ENCODE measurements around the gene RNF112.

Gene RNF112, protein sequence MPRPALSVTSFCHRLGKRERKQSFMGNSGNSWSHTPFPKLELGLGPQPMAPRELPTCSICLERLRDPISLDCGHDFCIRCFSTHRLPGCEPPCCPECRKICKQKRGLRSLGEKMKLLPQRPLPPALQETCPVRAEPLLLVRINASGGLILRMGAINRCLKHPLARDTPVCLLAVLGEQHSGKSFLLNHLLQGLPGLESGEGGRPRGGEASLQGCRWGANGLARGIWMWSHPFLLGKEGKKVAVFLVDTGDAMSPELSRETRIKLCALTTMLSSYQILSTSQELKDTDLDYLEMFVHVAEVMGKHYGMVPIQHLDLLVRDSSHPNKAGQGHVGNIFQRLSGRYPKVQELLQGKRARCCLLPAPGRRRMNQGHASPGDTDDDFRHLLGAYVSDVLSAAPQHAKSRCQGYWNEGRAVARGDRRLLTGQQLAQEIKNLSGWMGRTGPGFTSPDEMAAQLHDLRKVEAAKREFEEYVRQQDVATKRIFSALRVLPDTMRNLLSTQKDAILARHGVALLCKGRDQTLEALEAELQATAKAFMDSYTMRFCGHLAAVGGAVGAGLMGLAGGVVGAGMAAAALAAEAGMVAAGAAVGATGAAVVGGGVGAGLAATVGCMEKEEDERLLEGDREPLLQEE

DNA sequence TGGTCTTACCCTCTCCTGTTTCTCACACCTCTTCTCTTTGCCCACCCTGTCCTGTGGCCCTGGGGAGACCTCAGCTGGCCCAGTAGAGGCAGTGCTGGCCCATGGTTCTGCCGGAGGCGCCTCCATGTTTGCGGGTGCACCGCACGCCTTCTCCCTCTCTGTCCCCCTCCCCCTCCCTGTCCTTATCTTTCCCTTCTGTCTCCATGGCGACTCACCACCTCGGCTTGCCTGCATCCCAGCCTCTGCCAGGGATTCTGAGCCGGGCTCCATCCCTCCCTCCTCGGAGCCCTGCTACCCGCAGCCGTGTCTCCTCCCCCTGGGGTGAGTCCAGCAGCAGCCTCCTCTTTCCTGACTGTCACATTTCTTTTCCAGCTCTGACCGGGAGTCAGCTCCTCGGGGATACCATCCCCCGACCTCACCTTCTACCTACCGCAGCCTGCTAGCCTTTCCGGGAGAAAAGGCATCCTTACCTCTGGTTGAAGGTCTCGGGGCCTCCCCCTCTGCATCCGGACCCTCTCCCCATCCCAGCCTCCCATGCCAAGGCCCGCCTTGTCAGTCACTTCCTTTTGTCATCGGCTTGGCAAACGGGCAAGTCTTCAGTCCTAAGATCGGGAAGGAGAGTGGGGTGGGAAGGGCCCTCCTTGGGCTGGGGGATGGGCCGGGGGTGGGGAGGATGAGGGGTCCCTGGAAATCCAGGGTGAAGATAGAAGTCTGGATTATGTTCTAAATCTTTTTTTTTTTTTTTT is at the start of gene RNF112:
RNF112 (plus strand) TSS at position 358 of the 746 bp plus-strand sequence; CDS start at position 535, 177 bp downstream.
- no peak for DNase-seq

DNA sequence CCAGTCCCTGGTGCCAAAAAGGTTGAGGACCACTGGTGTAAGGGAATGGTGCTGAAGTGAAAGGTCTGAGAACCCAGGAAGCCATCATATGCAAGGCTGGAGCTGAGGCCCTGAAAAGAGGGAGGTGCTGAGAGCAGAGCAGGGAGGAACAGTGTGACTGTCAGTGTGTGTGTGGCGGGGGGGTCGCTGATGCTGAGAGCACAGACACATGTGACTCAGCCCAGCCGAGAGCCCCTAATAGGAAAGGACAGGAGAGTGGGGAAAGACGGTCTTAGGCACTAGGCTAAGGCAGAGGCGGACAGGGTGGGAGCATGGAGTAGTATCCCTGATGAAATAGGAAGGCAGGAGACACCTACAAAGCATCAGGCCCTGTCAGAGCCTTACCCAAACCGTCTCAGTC is 49.7 kb upstream of the RNF112 start:
- no peak for DNase-seq

DNA sequence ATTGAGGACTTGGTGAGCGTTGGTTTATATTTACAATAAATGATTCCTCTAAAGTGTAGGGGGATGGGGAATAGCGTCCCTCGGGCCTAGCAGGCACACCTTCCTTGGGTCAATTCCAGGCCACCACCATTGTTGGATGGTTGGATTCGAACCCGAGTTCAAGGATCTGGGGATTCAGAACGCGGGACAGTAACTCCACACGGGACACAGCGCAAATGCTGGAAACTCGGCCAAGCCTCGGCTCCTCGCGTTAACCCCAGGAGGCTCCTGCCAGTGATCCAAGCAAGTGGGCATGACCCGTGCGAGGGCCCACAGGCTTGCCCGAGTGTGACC is 49.1 kb upstream of the RNF112 start:
- no peak for DNase-seq

DNA sequence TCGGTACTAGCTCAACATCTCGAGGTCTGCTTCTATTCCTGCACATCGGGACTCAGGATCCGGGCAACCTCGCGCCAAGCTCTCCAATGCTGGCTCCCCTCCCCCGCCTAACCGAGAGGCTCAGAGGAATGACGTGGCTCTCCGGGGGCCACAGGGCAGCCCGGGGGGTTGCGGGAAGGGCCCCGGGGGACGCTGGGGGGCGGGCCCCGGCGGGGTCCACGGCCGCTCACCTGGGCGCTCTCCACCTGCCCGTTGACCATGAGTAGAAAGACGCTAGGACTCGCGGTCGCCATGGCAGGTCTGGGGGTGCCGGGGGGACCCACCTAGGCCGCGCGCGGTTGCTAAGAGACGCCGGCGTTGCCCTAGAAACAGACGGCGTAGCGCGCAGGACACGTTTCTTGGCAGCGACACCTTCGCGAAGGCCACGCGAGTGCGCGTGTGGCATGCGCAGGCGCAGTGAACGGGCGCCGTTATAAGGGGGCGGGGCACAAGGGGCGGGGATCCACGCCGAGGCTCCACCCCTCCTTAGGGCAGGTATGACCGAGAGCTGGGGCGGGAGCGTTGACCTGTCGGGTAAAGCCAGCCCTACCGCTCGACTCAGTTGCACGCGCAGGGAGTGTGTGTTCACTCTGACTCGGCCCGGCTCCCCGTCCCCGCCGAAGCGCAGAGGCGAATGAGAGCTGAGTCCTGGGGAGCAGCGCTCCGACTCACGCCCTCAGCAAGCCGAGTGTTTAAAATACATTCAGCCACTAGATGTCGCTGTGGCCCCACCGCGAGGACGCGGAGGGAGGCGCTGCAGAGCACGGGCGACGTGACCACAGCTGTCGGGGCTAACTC is 48.5 kb upstream of the RNF112 start, which contains the start of gene B9D1:
B9D1 (minus strand) TSS at position 447 of the 837 bp plus-strand sequence; CDS start at position 293, 154 bp downstream.
- peak; percentile 94 for DNase-seq

DNA sequence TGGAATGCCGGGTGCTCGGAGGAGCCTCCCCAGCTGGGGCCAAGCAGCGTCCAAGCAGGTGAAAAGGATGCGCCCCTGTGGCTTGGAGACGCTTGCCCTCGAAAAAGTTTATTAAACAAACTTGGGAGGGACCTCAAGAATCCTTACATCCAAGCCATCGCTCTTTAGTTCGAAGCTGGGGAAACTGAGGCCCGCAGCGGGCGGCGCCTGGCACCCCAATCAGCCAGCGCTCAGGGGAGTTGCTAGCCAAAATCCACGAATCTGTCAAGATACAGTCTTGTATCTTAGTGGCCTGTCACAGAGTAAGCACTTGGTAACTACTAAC is 48.0 kb upstream of the RNF112 start:
- DNase-seq = no peak

DNA sequence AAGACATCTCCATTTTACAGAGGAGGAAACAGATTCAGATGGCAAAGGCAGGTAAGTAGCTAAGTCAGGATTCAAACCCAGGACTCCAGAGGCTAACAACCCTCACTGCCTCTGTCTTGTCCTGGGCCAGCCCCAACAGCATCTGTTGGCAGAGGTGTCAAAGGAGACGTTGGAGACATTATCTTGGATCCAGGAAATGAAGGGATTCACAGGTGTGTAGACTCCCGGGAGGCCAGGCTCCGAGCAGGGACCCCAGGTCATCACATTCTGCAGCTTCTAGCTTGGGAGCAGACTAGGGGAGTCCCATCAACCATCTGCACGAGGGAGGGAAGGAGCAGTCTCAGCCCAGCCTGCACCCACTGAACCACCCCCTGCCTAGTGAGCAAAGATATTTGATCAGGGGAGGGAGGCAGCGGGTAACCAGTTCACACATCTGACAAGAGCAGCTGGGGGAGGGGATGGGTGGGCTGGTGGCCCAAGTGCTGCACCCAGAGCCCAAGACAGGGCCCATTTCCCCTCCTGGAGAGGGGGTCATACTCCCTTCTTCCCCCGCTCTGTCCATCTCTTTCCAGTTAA is 47.5 kb upstream of the RNF112 start:
- no peak for DNase-seq

DNA sequence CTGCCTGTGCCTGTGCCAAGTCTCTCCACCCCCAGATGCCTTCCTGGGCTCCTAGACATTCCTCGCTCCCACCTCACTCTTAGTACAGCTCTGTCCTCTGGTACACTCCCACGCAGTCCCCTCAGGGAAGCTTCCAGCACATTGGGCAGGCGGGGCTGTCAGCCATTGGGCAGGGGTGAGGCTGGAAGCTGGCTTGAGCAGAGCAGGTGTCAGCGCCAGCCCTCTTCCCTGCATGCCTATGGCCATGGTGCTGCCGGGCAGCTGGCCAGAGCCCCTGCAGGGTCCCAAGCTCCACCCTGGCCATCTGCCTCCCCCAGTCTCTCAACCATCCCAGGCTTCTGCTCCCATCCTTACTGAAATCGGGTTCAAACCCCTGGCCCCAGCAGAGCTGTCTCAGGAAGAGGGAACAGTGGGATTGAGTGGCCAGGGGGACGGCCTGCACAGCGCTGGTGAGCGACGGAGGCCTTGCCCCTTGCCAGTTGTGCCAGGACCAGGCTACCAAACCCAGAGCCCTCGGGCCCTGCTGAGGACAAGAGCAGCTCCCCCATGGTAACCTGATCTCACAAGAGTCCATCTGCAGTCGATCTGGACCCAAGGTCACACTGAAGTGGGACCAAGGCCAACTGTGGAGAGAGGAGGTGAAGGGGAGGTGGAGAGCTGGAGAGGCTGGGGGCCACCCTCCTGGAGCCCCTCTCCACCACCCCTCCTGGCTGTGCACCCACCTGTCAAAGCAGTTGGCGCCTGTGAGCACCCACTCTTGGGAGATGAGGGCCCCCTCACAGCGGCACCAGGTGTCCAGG is 46.1 kb upstream of the RNF112 start:
- no peak for DNase-seq

DNA sequence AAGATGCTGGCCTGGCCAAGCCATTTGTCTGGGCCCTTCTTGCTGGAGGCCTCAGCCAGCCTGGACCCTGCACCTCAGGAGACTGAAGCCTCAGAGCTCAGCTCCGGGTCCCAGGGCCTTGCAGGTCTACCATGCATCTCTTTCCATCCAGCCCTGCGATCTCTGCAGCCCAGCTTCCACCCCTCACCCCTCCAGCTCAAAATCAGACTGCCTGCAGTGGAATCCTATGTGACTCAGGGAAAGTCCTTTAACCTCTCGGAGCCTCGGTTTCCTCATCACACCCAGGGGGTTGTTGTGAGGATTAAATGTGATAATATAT is 45.6 kb upstream of the RNF112 start:
- no peak for DNase-seq

DNA sequence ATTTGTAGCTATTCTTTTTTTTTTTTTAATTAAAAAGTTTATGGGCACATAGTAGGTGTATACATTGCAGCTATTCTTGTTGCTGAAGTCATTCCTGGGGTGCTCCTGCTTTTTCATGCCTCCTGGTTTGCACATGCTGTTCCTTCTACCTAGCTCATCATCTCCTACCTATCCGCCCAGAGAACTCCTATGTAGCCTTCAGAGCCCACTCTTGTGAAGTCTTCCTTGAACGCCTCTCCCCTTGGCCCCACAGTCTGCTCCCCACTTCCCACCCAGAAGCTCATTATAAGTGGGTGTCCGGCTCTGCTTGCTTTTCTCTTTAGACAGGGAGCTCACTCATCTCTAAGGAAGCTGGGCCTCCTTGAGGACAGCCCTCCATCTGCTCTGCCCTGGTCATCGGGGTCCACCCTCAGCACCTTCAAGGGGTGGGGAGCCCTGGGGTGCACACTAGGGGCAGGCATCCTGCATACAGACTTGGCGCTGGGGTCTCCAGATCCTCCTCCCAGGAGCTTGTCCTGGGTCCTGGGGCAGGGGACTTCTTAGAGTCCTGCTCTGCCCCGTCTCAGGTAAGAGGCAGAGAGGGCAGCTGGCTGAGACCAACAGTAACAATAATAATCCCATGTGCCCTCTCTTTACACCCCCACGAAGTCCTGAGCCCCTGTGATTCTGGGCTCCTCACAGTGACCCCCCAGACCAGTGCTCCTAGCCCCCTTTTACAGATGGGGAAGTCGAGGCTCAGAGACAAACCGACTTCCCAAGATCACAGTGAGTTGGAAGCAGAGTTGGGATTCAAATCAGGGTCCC is 45.0 kb upstream of the RNF112 start:
- DNase-seq = no peak

DNA sequence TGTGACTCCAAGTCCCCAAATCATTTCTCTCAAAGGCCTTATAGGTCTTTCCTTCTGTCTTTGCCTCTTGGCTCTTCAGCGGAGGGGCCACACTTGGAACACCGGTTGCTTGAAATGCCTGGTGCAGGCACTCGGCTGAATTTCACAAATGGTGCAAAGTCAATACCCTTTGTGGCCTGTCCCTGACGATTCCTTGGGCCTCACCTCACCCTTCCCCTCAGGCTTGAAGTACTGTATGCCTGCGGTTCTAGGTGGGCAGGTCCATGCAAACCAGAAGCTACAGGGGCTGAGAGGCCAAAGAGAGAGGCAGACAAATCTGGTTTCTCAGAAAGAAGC is 44.4 kb upstream of the RNF112 start:
- no peak for DNase-seq

DNA sequence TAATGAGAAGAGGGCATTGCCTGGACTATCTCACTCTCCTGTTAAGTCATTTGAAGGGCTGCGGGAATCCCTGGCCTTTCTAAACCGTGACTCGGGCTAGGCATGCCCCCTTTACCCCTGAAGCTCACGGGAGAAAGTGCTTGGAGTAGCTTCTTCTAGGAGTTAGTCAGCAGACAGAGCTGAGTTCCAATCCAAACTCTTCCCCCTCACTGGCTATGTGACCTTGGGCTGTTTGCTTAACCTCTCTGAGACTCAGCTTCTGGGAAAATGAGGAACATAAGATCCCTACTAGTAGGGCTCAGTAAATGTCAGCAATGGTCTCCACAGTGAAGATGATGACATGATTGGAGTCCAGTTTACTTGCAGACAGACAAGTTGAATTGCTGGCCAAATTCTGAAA is 42.8 kb upstream of the RNF112 start:
- peak; percentile 68 for DNase-seq

DNA sequence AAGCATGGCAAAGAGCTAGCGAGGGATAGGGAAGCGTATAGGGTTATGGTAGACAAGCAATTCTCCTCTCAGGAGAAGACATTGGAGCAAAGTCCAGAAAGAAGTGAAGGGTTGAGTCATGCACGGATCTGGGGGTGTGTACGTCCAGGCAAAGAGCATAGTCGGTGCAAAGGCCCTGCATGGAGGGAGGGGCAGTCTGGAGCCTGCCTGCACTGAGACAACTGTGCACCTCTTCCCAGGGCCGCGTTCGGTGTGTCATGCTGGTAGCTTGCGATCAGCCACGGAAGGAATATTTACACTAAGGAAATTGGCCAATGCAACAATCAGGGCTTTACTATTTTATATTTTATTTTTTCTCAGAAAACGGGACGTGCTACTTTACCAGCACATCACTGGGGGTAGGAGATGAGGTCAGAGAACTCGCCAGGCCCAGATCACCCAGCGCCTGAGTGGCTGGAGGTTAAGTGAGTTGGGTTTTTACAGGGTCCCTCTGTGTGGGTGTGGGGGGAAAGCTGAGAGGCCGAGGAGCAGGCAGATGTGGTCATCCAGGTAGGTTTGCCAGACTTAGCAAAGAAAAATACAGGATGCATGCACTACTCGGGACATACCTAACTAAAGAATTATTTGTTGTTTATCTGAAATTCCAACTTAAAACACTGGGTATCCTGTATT is 41.8 kb upstream of the RNF112 start:
- no peak for DNase-seq

DNA sequence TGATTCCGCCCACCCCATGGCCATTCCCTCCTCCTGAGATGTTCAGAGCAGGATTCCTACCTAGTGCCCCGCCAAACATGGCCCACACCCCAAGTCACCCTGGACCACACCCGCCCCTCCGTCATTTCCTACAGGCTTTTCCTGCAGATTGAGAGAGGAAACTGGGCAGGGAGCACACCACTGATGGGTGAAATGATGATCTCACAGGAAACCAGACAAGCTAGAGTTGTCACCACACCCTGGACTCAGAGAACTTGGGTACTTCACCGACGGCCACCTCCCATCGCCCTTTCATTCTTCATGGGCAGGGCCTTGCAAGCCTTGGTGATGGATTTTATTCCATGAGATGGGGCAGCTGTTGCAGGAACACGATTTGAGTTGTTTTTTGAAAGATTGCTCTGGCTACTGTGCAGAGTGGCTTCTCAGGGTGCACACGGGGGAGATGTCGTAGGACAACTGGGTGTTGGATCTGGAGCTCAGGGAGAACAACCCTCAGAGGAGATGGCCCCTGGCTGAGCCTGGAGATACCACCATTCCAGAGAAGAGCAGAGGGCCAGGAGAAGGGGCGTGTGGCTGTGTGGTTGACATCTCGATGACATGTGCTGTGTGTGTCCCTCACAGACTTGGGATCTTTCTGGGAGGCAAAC is 41.1 kb upstream of the RNF112 start:
- peak; percentile 69 for DNase-seq

DNA sequence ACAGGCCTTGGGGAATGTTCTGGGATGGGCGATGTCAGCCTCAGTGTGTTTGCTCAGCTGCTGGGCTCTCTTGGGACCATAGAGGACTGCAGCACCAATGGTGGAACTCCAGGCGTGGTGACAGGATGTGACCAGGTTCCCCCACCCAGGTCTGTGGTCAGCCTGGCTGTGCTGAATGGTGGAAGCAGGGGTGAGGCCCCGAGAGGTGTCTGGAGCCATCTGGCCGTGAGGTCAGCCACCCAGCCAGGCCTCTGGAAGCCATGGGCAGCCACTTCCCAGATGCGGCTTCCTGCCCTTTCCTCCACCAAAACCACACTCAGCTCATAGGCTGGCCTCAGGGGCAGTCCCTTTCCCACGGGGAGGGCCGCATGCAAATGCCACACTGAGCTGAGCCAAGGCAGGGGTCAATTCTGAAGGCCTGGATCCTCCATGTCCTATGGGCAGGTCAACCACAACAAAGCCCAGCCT is 40.5 kb upstream of the RNF112 start:
- DNase-seq = peak; percentile 79

DNA sequence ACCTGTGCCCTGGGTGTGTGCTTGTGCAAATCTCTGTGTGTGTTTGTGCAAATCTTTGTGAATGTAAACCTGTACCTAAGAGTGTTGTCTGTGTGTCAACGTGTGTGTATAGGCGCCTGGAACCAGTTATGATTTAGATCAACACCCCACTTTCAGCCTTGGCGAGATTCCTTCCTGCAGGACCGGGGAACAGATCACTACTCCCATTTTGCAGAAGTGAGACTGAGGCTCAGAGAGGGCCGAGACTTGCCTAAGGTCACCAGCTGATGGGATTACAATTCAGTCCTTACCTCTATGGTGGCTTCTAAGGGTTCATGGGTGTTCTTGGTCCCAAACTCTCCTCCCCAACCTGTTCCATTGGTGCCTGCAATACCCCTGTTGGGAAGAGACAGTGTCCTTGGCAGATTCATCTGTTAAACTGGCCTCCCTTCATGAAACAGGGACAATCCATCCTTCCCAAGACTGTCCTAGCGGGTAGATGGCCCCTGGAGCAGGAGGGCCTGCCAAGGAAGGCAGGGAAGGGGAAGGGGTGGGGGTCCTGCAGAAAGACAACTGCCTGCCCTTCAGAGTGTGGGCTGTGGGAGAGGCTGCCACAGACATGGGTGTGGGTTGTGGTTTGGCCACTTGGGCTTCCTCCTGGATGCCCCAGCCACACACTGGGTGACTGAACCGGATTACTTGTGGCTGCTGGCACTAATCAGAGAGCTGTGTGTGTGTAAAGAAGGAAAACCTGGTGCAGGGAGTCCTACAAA is 39.6 kb upstream of the RNF112 start:
- peak; percentile 28 for DNase-seq

DNA sequence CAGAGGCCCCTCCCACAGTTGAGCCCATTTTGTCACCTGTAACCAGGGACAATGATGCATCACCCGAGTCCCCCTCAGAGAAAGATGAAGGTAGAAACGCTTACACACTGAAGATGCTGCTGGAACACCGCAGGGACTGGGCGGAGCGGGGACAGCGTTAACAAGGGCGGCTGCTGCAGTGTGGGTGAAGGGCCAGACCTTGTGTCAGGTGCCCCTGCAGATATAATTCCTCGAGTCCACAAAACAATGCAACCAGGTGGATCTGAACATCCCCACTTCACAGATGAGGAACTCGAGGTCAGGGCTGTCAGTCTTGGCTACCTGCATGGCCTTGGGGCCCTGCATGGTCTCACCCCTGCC is 39.0 kb upstream of the RNF112 start:
- DNase-seq = no peak

DNA sequence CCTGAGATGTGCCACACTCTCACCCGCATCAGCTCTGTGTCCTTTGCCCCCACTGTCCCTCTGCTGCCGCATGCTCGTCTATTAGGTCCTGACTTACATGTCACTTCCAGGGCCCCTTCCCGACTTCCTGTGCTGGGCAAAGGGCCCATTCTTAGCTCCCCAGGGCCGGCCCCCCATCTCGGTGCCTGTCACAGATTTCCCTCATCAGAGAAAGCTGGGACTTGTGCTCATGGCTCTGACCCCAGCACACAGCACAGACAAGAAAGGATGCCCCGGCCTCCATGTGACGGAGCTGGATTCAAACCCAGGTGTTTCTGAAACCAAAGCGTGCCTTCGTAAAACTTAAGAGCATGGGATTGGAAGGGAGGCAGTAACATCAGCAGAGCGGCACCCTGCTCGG is 38.6 kb upstream of the RNF112 start:
- no peak for DNase-seq

DNA sequence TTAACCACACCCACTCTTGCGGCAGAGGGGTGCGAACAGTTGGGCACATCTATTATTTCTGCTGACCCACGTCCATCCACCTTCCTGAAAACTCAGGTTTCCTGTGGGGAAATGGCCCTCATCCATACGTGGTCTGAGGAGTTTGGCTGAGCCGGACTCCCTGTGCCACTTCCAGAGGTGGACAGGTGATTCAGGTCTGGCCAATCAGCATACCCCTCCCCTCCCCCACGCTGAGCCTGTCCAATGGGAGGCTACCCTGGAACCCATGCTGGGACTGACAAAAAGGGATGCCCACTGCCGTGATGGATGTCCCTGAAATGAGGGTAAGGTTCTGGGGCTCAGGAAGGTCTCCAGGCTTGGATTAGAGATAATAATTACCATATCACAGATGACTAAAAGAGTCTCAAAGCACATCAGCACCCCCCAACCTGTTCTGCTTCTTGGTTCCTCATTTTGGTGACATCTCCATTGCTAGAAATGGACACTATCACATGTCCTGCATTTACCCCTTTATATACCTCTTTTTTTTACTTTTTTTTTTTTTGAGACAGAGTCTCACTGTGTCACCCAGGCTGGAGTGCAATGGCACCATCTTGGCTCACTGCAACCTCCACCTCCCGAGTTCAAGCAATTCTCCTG is 38.0 kb upstream of the RNF112 start:
- no peak for DNase-seq

DNA sequence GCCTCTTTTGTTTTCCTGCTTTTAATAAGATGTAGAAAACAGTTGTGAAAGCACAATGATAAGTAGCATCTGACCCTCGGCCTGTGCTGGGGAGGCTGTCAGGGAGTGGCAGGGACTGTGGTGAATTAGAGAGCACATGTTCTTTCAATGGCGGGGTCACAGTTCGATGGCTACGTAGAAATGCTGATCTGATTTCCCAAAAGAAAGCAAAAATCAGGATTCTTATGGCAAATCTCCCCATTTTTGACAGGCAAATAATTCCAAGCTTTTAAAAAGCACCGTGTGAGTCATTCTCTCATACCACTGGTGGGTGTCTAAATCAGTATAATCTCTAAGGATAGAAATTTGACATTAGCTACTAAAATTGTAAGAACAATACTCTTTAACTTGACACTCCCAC is 36.9 kb upstream of the RNF112 start:
- DNase-seq = no peak
